8988T (cell line): ENCODE results near the gene SLC25A2.
"Not testable (repeated sequence)": the region's sequence is repeated elsewhere in the genome, so short reads cannot be mapped to it uniquely, and the experiment has no call there.

Source experiments
- DNase-seq: peaks from one replicate; pipeline ENCODE4 v3.0.0; 2011

The SLC25A2 gene

GRCh38 chr5:141303756-141304155, at the start of gene SLC25A2:
SLC25A2 (minus strand) TSS chr5:141304049; CDS start chr5:141303865, 184 bp downstream.
- no peak for DNase-seq

GRCh38 chr5:141351591-141351990, 47.7 kb upstream of the SLC25A2 start:
- DNase-seq = no peak

GRCh38 chr5:141349917-141350619, 46.2 kb upstream of the SLC25A2 start, which contains the start of gene PCDHGB1:
PCDHGB1 (plus strand) TSS chr5:141350099; CDS start chr5:141350261, 162 bp downstream.
- peak; percentile 77 for DNase-seq

- DNase-seq = not testable (repeated sequence)
These were observed 42.2 kb upstream of the SLC25A2 start for GRCh38 chr5:141346017-141346416.

- DNase-seq = no peak
These were observed 41.5 kb upstream of the SLC25A2 start for GRCh38 chr5:141345327-141345726.

- no peak for DNase-seq
These were observed 40.2 kb upstream of the SLC25A2 start for GRCh38 chr5:141343953-141344463.

GRCh38 chr5:141343242-141343952, 39.5 kb upstream of the SLC25A2 start, which contains the start of gene PCDHGA3:
PCDHGA3 (plus strand) TSS chr5:141343829; CDS start chr5:141344034, 205 bp downstream.
- DNase-seq = peak; percentile 49

- no peak for DNase-seq
These were observed 38.9 kb upstream of the SLC25A2 start for GRCh38 chr5:141342773-141343172.

GRCh38 chr5:141340781-141341354, 37.0 kb upstream of the SLC25A2 start:
- DNase-seq = not testable (repeated sequence)

GRCh38 chr5:141338538-141339306, 34.9 kb upstream of the SLC25A2 start, which contains the start of gene PCDHGA2:
PCDHGA2 (plus strand) TSS chr5:141338760.
- no peak for DNase-seq

GRCh38 chr5:141332571-141332970, 28.7 kb upstream of the SLC25A2 start:
- DNase-seq = not testable (repeated sequence)

GRCh38 chr5:141330299-141331080, 26.6 kb upstream of the SLC25A2 start, which contains the start of gene PCDHGA1:
PCDHGA1 (plus strand) TSS chr5:141330514.
- no peak for DNase-seq

GRCh38 chr5:141328231-141328630, 24.4 kb upstream of the SLC25A2 start:
- no peak for DNase-seq

- DNase-seq = no peak
These were observed 22.4 kb upstream of the SLC25A2 start for GRCh38 chr5:141326088-141326854.

GRCh38 chr5:141322261-141322660, 18.4 kb upstream of the SLC25A2 start:
- no peak for DNase-seq

GRCh38 chr5:141320225-141321169, 16.6 kb upstream of the SLC25A2 start, which contains the start of gene TAF7:
TAF7 (minus strand) TSS chr5:141320784; CDS start chr5:141320044, 740 bp downstream.
- DNase-seq = peak; percentile 57

- no peak for DNase-seq
These were observed 15.8 kb upstream of the SLC25A2 start for GRCh38 chr5:141319699-141320098.

GRCh38 chr5:141319202-141319601, 15.4 kb upstream of the SLC25A2 start:
- no peak for DNase-seq

GRCh38 chr5:141316963-141317362, 13.1 kb upstream of the SLC25A2 start:
- DNase-seq = not testable (repeated sequence)
